ENCODE data around the gene CD151.

CD151 gene

GRCh38 chr11:843818-844692 is 11.3 kb downstream of the CD151 start:
- no peak for DNase-seq

- DNase-seq = no peak
Observed at GRCh38 chr11:844693-845644, 12.2 kb downstream of the CD151 start.

- DNase-seq = no peak
Observed at GRCh38 chr11:845872-846495, 13.2 kb downstream of the CD151 start.

- no peak for DNase-seq
Observed at GRCh38 chr11:846496-847098, 13.8 kb downstream of the CD151 start.

- no peak for DNase-seq
Observed at GRCh38 chr11:847876-848275, 15.1 kb downstream of the CD151 start.

GRCh38 chr11:848380-848931 is 15.7 kb downstream of the CD151 start:
- peak; percentile 54 for DNase-seq

GRCh38 chr11:849104-849824 is 16.5 kb downstream of the CD151 start:
- peak; percentile 19 for DNase-seq

- no peak for DNase-seq
Observed at GRCh38 chr11:849951-850774, 17.4 kb downstream of the CD151 start.

- DNase-seq = no peak
Observed at GRCh38 chr11:850775-851763, 18.3 kb downstream of the CD151 start.

- no peak for DNase-seq
Observed at GRCh38 chr11:852762-853161, 20.0 kb downstream of the CD151 start.

GRCh38 chr11:853682-854448 is 21.1 kb downstream of the CD151 start:
- no peak for DNase-seq

GRCh38 chr11:854601-855329 is 22.0 kb downstream of the CD151 start:
- no peak for DNase-seq

- no peak for DNase-seq
Observed at GRCh38 chr11:855330-855674, 22.6 kb downstream of the CD151 start.

GRCh38 chr11:855796-856195 is 23.0 kb downstream of the CD151 start:
- DNase-seq = no peak

- no peak for DNase-seq
Observed at GRCh38 chr11:856397-856796, 23.6 kb downstream of the CD151 start.

- no peak for DNase-seq
Observed at GRCh38 chr11:858053-858761, 25.5 kb downstream of the CD151 start.

GRCh38 chr11:858762-859339 is 26.1 kb downstream of the CD151 start:
- DNase-seq = no peak

All from stimulated activated naive CD4-positive, alpha-beta T cell treated with Interleukin-2 at 50 U/mL for 16 hours (primary cell).